ENCODE data around the gene FGGY. TPM values are rescaled to one million over a fixed set of nuclear protein-coding genes. Genes with fewer than 3 reads are reported as not detected.

FGGY gene
- total RNA-seq, 1 donor from 2014 or later: 31.2 TPM

DNA sequence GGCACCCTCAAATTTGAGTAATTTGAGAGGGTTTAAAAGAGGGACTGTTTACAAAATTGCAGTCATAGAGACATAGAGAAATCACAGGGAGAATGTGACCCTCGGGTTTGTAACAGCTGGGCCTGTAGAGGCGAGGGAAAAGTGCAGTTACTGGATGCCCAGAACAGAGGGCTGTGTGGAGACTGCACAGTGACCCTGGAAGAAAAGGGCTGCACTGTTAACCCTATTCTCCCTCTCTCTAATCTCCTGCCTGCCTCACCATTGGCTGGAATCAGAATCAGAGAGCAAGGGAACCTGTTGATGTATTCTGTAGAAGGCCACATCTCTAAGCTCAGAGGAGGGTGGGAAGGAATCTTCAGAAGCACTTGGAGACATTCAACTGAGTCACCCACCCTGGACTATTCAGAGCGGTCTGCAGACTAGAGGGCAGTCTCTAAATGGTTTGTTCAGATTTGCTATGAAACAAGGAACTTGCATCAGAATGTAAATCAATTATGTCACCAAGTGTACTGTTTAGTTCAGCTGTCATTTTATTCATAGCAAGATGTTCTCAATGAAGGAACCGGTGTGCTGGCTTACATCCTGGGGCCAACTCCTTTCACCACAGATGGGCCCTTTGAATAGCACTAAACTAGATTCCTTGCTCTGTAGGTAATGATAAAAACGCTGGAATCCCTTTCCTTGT is 385.6 kb downstream of the FGGY start:
- Histone ChIP-seq H3K4me1 (peaks cover 20% of the 10 kb centered on the region), H3K9me3 (replicated peaks) (no peaks in the 10 kb centered on the region), H3K4me3 (no peak overlapping the region), H3K27ac (replicated peaks) (no peak overlapping the region), H3K27me3 (ENCODE audit: low read depth) (no peaks in the 10 kb centered on the region), H3K36me3 (no peaks in the 10 kb centered on the region)
- TF ChIP-seq, protein P1, sequence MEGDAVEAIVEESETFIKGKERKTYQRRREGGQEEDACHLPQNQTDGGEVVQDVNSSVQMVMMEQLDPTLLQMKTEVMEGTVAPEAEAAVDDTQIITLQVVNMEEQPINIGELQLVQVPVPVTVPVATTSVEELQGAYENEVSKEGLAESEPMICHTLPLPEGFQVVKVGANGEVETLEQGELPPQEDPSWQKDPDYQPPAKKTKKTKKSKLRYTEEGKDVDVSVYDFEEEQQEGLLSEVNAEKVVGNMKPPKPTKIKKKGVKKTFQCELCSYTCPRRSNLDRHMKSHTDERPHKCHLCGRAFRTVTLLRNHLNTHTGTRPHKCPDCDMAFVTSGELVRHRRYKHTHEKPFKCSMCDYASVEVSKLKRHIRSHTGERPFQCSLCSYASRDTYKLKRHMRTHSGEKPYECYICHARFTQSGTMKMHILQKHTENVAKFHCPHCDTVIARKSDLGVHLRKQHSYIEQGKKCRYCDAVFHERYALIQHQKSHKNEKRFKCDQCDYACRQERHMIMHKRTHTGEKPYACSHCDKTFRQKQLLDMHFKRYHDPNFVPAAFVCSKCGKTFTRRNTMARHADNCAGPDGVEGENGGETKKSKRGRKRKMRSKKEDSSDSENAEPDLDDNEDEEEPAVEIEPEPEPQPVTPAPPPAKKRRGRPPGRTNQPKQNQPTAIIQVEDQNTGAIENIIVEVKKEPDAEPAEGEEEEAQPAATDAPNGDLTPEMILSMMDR (IDR thresholded peaks at IDR 0.05; ENCODE audit: borderline replicate concordance): no peak
- intact Hi-C loops (cut with micrococcal nuclease): no loop called here
- DNase-seq: no peak

DNA sequence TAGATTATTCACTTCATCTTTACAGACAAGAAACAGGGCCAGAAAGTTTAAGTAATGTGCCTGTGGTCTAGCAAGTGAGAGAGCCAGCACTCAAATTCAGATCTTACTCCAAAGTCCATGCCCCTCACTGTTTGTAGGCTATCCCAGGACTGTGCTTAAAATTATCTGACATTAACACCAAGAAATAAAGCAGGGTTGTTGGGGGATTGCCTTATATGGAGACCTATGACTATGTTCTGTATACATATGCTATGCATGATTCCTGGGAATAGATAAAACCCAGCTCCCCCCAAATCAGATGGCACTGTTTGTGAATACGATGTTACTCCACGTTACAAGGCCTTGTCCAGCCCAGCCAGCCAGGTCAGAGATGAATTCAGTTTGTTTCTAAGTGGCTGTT is 386.3 kb downstream of the FGGY start:
- TF ChIP-seq, protein P1 (IDR thresholded peaks at IDR 0.05; ENCODE audit: borderline replicate concordance): no peak
- Histone ChIP-seq H3K36me3 (no peaks in the 10 kb centered on the region), H3K4me1 (peaks cover 14% of the 10 kb centered on the region), H3K27me3 (ENCODE audit: low read depth) (no peaks in the 10 kb centered on the region), H3K4me3 (no peak overlapping the region), H3K9me3 (replicated peaks) (no peaks in the 10 kb centered on the region), H3K27ac (replicated peaks) (no peak overlapping the region)
- DNase-seq: no peak
- intact Hi-C loops (cut with micrococcal nuclease): no loop called here

DNA sequence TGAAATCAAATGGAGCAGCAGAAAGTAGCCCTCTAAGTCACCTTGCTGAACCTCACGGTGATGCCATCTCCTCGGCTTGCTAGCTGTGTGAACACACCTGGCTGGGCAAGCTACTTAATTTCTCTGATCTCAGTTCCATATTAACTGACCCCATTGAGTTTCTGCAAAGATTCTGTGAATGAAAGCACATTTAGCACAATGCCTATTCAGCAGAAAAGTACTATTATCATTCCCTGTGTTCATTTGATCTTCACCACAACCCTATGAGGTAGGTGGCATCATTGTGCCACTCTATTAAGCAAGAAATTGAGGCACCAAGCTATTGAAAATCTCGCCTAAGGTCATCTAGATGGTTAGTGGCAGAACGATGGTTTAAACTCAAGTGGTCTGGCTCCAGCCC is 387.8 kb downstream of the FGGY start:
- H3K36me3 ChIP-seq: no peaks in the 10 kb centered on the region
- H3K27ac ChIP-seq (replicated peaks): no peak overlapping the region
- DNase-seq: no peak
- intact Hi-C loops (cut with micrococcal nuclease): no loop called here
- no peak overlapping the region for H3K4me3 ChIP-seq
- H3K4me1 ChIP-seq: peaks cover 5% of the 10 kb centered on the region
- TF ChIP-seq, protein P1 (IDR thresholded peaks at IDR 0.05; ENCODE audit: borderline replicate concordance): no peak
- no peaks in the 10 kb centered on the region for H3K9me3 ChIP-seq (replicated peaks)
- H3K27me3 ChIP-seq (ENCODE audit: low read depth): no peaks in the 10 kb centered on the region

DNA sequence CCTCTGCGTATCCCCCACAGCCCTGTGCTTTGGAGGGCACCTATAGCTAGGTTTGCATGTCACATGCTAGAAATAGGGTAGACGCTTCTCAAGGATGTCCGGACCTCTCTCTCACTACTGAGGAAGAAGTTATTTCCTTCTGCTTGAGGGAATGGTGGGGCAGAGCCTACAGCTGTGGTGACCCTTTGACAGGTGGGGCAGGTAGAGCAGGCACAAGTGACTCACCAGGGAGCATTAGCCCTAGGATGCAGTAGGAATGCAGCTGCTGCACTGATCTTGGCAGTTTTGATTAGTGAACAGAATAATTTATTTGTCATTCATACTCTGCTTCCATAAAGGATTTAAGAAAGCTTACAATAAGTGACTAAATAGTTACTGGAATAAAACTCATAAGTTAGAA is 388.2 kb downstream of the FGGY start:
- no peak overlapping the region for H3K27ac ChIP-seq (replicated peaks)
- H3K4me3 ChIP-seq: no peak overlapping the region
- no peak for DNase-seq
- no peaks in the 10 kb centered on the region for H3K9me3 ChIP-seq (replicated peaks)
- intact Hi-C loops (cut with micrococcal nuclease): no loop called here
- no peaks in the 10 kb centered on the region for H3K36me3 ChIP-seq
- peaks cover 5% of the 10 kb centered on the region for H3K4me1 ChIP-seq
- H3K27me3 ChIP-seq (ENCODE audit: low read depth): no peaks in the 10 kb centered on the region
- TF ChIP-seq, protein P1 (IDR thresholded peaks at IDR 0.05; ENCODE audit: borderline replicate concordance): no peak

DNA sequence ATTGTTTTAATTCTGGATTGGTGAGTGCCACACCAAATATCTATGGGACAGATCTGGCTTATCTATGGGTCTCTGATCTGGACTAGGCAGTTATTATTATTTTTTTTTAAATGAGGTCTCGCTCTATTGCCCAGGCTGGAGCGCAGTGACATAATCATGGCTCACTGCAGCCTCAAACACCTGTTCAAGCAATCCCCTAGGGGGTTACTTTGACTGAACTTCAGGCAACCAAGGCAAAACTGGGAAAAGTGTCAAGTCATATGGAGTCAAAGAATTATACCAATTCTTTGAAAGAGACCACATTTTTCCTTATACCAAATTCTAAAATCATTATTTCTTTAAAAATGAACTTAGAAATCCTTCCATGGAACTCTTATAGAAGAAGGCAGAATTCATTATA is 388.8 kb downstream of the FGGY start:
- intact Hi-C loops (cut with micrococcal nuclease): no loop called here
- TF ChIP-seq, protein P1 (IDR thresholded peaks at IDR 0.05; ENCODE audit: borderline replicate concordance): no peak
- no peak overlapping the region for H3K27ac ChIP-seq (replicated peaks)
- H3K36me3 ChIP-seq: no peaks in the 10 kb centered on the region
- no peaks in the 10 kb centered on the region for H3K27me3 ChIP-seq (ENCODE audit: low read depth)
- no peaks in the 10 kb centered on the region for H3K9me3 ChIP-seq (replicated peaks)
- H3K4me3 ChIP-seq: no peak overlapping the region
- no peak for DNase-seq
- peaks cover 5% of the 10 kb centered on the region for H3K4me1 ChIP-seq

All from left ventricle myocardium inferior (tissue), 1 donor.